Ecto neural progenitor cell (in vitro differentiated cells): ENCODE data around the gene SPIRE1.

ENCODE experiments used
- DNase-seq: peaks from one replicate; pipeline ENCODE4 v3.0.0-alpha.2; 2018; ENCODE audit warnings: low spot score

SPIRE1 gene

DNA sequence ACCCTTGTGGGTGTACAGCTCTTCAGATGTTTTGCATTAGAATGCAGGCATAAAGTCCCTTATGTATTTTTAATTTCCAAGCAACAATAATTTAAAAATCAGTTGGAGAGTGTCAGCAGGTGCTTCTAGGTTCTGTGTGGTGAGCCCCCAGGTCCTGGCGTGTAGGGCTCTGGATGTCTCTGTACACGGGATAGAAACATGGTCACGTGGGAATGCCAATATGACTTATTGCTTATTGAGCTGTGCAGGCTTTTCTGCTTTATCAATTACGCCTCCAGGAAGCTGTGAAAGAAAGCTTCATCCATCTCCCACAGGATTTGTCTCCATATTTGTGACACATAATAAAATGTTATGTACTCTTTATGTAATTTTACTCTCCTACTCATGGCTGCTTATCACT lies 212.4 kb downstream of the SPIRE1 start:
- no peak for DNase-seq

DNA sequence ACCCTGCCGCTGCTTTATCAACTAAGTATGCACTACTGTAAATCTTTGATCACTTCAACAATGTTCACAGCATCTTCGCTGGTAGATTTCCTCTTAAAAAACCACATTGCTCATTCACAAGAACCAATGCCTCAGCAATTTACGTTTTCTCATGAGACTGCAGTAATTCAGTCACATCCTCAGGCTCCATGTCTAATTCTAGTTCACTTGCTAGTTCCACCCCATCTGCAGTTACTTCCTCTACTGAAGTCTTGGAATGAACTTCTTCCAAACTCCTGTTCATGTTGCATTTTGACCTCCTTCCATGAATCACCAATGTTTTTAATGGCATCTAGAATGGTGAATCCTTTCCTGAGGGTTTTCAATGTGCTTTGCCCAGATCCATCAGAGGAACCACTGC lies 214.4 kb downstream of the SPIRE1 start:
- DNase-seq: no peak

DNA sequence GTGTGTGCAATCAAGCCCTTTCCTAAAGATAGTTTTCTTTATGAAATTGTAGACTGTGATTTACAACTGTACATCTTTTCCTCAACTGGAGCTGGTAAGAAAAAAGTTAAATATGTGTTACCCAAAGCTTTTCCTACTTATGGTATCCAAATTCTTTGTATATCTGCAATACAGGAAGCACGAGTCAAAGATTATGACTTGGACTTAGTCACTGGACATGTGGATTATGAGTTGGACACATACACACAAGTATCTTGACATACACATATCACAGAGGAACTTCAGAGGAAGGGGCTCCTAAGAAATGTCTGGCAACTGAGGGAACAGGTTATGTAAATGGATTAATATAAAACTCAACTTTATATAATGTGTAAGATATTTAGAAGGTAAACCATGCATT lies 215.0 kb downstream of the SPIRE1 start:
- no peak for DNase-seq

- no peak for DNase-seq
These were observed 216.4 kb downstream of the SPIRE1 start for GRCh38 chr18:12441475-12442034.

GRCh38 chr18:12438257-12438656 lies 219.7 kb downstream of the SPIRE1 start:
- DNase-seq: no peak

GRCh38 chr18:12435867-12436266 lies 222.0 kb downstream of the SPIRE1 start:
- DNase-seq: no peak

GRCh38 chr18:12434541-12434929 lies 223.4 kb downstream of the SPIRE1 start:
- DNase-seq: no peak

GRCh38 chr18:12433829-12434540 lies 223.9 kb downstream of the SPIRE1 start:
- DNase-seq: no peak

DNA sequence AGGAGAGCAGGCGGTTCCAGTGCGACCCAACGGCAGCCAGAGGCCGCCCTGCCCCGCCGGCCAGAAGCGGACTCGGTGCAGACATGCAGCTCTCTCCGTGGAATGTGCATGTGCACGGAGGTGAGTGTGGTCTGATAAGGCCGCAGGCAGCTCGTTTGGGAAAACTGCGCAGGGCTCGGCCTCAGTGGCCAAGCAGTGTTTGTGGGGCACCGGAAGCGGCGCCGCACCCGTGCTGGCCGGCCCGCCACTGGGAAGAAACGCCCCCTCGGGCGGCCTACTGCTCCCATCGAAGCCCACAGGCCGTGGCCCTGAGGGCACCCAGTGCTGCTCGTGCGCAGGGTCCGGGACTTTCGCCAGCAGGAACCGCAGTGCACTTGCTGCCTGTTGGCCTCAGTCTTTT lies 225.0 kb downstream of the SPIRE1 start:
- DNase-seq: no peak

- DNase-seq: no peak
These were observed 225.7 kb downstream of the SPIRE1 start for GRCh38 chr18:12432196-12432595.

DNA sequence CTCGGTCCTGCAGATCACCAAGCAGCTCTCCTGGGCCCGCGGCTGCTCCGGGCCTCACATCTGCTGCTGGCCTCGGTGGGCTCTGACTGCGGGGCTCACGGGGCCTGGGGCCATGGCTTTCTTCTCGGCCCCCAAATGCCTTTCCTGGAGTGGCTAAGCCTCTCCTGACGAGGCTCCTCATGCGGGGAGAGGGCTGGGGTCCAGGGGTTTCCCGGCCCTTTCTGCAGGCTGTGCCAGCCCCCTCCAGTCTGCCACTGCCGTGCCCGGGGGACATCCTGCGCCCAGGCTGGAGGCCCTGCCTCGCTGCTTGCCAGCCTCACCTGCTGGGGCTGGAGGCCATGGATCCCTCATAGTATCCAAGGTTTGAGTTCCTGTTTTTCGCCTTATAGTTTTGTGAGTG lies 226.3 kb downstream of the SPIRE1 start:
- no peak for DNase-seq

- DNase-seq: no peak
These were observed 227.5 kb downstream of the SPIRE1 start for GRCh38 chr18:12430137-12430990.

GRCh38 chr18:12429556-12429955 lies 228.4 kb downstream of the SPIRE1 start:
- no peak for DNase-seq

GRCh38 chr18:12428923-12429322 lies 229.0 kb downstream of the SPIRE1 start:
- DNase-seq: no peak

DNA sequence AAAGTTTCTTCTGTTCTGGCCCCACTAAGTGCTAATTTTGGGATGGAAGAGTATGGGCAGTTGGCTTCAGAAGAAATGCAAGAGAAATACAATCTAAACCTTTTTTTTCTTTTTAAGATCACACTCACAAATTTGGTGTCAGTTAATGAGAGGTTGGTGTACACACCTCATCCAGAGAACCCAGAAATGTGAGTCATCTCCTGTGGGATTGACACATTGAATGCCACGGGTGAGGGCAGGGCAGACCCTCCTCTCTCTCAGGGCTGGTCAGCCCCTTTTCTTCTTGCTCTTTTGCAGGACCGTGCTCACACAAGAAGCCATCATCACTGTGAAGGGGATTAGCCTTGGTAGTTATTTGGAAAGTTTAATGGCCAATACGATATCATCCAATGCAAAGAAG lies 231.0 kb downstream of the SPIRE1 start:
- no peak for DNase-seq

GRCh38 chr18:12424252-12424651 lies 233.7 kb downstream of the SPIRE1 start:
- no peak for DNase-seq

- no peak for DNase-seq
These were observed 234.1 kb downstream of the SPIRE1 start for GRCh38 chr18:12423820-12424219.

GRCh38 chr18:12423393-12423792 lies 234.5 kb downstream of the SPIRE1 start:
- DNase-seq: no peak

DNA sequence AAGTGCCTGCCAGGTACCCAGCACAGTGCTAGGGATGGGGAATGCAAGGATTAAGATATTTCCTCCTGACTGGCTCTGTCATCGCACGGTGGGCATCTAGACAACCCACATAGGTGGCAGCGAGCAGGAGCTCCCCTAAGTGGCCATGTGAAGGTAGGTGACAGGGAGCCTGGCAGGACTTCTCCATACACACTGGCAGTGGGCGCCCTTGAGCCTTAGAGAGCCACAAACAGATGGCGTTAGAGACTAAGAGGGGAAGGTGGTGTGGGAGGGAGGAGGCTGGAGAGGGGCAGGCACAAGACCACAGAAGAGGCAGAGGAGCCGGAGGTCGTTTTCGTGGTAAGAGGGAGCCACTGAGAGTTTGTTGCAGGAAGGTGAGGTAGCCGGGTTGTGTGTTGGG lies 235.0 kb downstream of the SPIRE1 start:
- DNase-seq: no peak

DNA sequence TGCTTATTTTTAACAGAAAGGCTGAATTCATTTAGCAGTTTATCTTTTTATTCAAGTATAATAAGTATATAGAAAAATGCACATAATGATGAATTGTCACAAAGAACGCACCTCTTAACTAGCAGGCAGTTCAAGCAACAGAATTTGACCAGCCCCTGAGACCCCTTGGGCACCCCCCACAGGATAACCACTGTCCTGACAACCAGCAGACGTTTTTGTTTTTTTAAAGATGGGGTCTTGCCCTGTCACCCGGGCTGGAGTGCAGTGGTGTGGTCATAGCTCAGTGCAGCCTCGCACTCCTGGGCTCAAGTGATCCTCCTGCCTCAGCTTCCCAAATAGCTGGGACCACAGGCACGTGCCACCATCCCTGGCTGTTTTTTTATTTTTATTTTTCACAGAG lies 236.2 kb downstream of the SPIRE1 start:
- DNase-seq: no peak

DNA sequence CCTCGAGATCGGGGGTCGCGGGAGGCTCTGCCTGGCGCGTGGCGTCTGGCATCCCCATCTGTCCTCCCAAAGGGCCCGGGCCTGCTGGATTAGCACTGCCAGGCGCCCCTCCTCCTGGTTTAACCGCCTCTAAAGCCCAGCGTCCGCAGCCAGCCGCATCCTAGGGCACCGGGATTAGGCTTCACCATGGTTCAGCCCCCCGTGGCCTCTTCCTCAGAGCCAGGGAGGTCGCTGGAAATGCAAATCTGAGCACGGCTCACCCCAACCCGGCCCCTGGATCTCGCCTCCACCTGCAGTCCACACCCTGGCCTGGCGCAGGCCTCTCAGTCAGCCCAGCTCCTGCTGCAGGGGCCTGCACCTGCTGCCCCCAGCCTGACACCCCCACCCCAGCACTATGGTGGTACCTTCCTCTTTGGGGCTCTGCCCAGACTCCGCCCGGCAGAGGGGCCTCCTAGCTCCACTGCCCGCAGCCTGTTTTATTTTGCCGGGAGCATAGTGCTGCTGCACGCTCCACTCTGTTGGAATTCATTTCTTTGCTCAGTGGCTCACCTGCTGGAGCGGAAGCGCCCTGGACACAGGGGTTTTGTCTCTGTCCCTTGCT lies 237.0 kb downstream of the SPIRE1 start:
- DNase-seq: peak; percentile 80

GRCh38 chr18:12417687-12418086 lies 240.2 kb downstream of the SPIRE1 start:
- peak; percentile 59 for DNase-seq
